IMR-90 (cell line): Measurements from ENCODE around the gene GOT2.

Source experiments
- BHLHE40 ChIP-seq: fragments of 150-350 bp; IDR thresholded peaks from 2 replicates; pipeline ENCODE4 v1.6.1; 2016; ENCODE audit warnings: mild to moderate bottlenecking, low read depth, low read length
- CHD1 ChIP-seq: IDR thresholded peaks from 2 replicates; pipeline ENCODE4 v1.6.1; 2012; ENCODE audit warnings: low read depth, low read length, improper control_type of control experiment
- CTCF ChIP-seq: conservative IDR thresholded peaks from 2 replicates; pipeline ENCODE4 v1.5.1; 2012; ENCODE audit warnings: mild to moderate bottlenecking, low read depth, low read length, improper control_type of control experiment
- ELK1 ChIP-seq: fragments of 150-350 bp; IDR thresholded peaks from 2 replicates; pipeline ENCODE4 v1.6.1; 2016; ENCODE audit warnings: low read depth, mild to moderate bottlenecking, low read length, moderate library complexity, borderline replicate concordance
- MAZ ChIP-seq: IDR thresholded peaks from 2 replicates; pipeline ENCODE4 v1.6.1; 2012; ENCODE audit warnings: low read depth, mild to moderate bottlenecking, low read length, improper control_type of control experiment, moderate library complexity, borderline replicate concordance
- POLR2A ChIP-seq: IDR thresholded peaks from 2 replicates; pipeline ENCODE4 v1.6.1; 2012; ENCODE audit warnings: mild to moderate bottlenecking, low read depth, low read length
- USF2 ChIP-seq: fragments of 150-350 bp; IDR thresholded peaks from 2 replicates; pipeline ENCODE4 v1.6.1; 2017; ENCODE audit warnings: mild to moderate bottlenecking, antibody characterized with exemption, low read length, low read depth

GRCh38 chr16:58685084-58685449, 49.0 kb downstream of the GOT2 start:
- no peak for TF ChIP-seq CTCF
- no peak for TF ChIP-seq POLR2A
- no peak for TF ChIP-seq BHLHE40
- no peak for TF ChIP-seq USF2
- TF ChIP-seq ELK1 = no peak
- no peak for TF ChIP-seq CHD1
- no peak for TF ChIP-seq MAZ
